C4-2B (cell line): ENCODE results near the gene PTGES3.
A peak's percentile ranks its signal among the peaks of the same experiment; 100 is the strongest.
"Not testable (repeated sequence)": the region's sequence is repeated elsewhere in the genome, so short reads cannot be mapped to it uniquely, and the experiment has no call there.

ENCODE experiments used
- H3K27ac ChIP-seq: fragments of 450-650 bp; 2 replicates; pipeline ENCODE4 v1.5.1; 2017
- CTCF ChIP-seq: fragments of 450-650 bp; conservative IDR thresholded peaks from 2 replicates; pipeline ENCODE4 v1.5.1; 2017; ENCODE audit warnings: mild to moderate bottlenecking
- ZFX ChIP-seq: fragments of 450-650 bp; IDR thresholded peaks from 2 replicates; pipeline ENCODE4 v1.6.1; 2017

The PTGES3 gene

GRCh38 chr12:56668197-56668457 lies 20.0 kb downstream of the PTGES3 start:
- H3K27ac ChIP-seq = no peak overlapping the region
- TF ChIP-seq CTCF (no peak), ZFX (no peak)

- no peak for TF ChIP-seq CTCF
- H3K27ac ChIP-seq = no peak overlapping the region
These were observed 26.0 kb downstream of the PTGES3 start for GRCh38 chr12:56661979-56662638.

DNA sequence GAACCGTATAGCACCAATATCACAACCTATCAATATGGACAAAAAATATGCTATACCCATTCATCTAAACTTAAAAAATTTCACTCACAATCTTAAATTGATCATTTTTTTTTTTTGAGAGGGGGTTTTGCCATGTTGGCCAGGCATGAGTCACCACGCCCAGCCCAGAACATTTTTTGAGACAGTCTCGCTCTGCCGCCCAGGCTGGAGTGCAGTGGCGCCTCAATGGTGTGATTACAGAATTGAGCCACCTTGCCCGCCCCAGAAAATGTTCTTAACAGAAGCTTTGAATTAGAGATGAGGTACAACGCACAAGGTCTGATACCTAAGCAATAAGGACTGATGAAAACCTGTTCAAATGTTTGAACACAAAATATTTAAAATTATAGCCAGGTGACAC lies 26.5 kb downstream of the PTGES3 start:
- no peak overlapping the region for H3K27ac ChIP-seq
- no peak for TF ChIP-seq ZFX
- no peak for TF ChIP-seq CTCF

DNA sequence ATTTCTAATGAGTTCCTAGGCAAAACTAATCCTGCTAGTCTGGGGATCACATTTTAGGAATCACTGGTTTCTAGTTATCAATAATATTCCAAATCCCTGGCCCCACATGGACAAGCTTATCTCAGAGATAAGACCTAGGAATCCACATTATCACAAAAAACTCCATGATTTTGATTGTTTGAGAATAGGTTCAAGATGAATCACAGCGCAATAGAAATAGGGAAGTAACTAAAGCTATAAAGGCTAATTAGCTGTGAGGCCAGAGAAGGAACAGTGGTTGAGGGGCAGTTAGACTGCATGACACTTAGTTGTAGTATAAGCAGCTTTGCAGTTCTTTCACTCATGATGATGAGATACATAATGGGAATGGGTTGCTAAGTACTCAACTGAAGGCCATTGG lies 29.2 kb downstream of the PTGES3 start:
- TF ChIP-seq ZFX (no peak), CTCF (no peak)
- H3K27ac ChIP-seq = no peak overlapping the region

DNA sequence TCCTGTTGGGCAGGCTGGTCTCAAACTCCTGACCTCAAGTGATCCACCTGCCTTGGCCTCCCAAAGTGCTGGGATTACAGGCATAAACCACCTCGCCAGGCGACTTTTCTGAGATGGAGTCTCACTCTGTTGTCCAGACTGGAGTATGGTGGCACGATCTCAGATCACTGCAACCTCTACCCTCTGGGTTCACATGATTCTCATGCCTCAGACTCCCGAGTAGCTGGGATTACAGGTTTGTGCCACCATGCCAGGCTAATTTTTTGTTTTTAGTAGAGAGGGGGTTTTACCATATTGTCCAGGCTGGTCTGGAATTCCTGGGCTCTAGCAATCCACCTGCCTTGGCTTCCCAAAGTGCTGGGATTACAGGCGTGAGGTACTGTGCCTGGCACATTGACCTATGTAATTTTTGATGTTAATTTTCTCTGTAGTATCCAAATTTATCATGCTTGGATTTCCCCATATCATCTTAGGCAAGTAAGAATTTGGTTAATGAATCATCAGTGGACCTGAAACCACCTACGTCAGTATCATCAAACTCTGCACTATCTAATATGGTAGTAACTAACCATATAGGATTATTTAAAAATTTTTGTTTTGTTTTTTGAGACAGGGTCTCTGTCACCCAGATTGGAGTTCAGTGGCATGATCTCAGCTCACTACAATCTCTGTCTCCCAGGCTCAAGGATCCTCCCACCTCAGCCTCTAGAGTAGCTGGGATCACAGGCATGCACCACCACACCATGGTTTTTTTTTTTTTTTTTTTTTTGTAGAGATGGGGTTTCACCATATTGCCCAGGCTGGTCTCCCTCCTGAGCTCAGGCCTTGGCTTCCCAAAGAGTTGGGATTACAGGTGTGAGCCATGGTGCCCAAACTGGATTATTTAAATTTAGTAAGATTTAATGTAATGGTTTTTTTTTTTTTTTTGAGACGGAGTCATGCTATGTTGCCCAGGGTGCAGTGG lies 30.4 kb downstream of the PTGES3 start:
- H3K27ac ChIP-seq = no peak overlapping the region
- no peak for TF ChIP-seq ZFX
- no peak for TF ChIP-seq CTCF

- H3K27ac ChIP-seq = not testable (repeated sequence)
These were observed 34.3 kb downstream of the PTGES3 start for GRCh38 chr12:56653781-56654180.

DNA sequence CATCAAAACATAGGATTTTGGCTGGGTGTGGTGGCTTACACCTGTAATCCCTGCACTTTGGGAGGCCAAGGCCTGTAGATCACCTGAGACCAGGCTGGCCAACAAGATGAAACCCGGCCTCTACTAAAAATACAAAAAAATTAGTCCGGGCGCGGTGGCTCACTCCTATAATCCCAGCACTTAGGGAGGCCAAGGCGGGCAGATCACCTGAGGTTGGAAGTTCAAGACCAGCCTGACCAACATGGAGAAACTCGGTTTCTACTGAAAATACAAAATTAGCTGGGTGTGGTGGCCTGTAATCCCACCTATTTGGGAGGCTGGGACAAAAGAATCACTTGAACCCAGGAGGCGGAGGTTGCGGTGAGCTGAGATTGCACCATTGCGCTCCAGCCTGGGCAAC lies 40.1 kb downstream of the PTGES3 start:
- not testable (repeated sequence) for H3K27ac ChIP-seq

DNA sequence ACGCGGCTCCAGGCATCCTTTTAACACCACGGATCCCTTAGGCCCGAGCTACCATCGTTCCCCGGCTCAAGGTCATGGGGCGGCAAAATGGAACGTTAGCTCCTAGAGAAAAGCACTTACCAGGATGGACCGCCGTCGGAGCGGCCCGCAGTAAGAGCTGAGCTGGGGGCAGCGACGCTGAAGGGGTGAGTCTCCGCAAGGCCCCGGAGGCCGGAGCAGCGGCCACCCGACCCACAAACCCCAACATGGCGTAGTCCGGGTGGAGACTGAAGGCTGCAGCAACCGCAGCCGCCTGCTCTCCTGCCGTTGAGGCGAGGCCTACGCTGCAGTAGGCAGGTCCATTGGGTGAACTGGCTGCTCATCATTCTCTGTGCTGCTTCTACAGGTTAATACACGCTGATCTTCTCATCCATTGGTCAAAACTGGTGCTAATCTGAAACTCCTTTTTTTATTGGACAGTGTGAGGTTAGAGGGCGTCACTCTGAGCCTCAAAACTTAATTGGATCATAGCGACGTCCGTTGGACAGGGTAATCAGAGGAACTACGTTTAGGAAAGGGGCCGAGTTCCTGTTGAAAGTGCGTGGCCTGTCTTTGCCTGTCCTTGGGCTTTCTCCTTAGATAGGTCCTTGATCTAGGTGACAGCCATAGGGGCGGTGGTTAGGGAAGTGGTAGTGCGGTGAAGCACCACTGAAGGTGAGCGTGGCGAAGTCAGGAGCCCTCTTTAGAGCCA lies 42.2 kb downstream of the PTGES3 start, which contains the start of gene ATP5F1B:
ATP5F1B (minus strand) TSS at position 268 of the 730 bp plus-strand sequence; CDS start at position 247, 21 bp downstream.
- TF ChIP-seq CTCF (no peak), ZFX (peak; percentile 86)
- H3K27ac ChIP-seq = peak within 1 kb of the TSS; percentile 96
